Hypothalamus (tissue), 51 donors: ENCODE measurements around the gene TUT1.

ENCODE experiments used
- DNase-seq, 51 donors: peaks; one replicate each; lab custom pipeline; 2025; lab: John Stamatoyannopoulos, UW

The TUT1 gene

DNA sequence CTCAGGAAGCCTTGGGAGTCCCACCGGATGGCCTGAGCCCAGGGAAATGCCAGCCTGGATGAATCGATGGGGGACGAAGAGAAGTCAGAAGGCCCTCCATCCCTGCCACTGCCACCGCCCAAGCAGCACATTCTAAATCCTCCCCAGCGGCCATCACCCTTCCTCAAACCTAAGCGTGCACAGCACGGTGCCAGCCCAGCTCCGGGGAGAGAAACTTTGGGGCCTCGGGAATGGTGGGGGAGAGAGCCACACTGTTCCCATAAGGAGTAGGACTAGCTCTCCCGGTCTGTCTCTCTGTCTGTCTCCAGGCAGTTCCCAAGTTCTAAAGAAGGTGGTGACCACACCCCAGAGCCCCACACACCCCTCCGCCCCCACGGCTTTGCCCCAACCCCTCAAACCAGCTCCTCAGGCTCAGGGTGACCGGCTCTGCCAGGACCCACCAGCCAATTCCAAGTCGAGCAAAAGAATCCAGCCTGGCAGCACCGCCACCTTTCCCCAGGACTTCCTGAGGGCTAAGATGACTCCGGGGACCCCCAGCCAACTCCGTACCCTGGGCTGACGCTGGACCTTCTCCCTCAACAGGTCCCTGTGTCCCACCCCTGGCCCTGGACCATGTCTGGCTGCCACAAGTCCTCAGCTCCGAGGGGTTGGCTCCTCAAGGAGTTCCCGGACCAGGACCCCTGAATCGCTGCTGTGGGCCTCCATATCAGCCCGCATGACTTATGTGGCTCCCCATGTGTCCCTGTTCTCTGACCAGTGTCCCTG, 47.5 kb downstream of the TUT1 start:
- no peak for DNase-seq

DNA sequence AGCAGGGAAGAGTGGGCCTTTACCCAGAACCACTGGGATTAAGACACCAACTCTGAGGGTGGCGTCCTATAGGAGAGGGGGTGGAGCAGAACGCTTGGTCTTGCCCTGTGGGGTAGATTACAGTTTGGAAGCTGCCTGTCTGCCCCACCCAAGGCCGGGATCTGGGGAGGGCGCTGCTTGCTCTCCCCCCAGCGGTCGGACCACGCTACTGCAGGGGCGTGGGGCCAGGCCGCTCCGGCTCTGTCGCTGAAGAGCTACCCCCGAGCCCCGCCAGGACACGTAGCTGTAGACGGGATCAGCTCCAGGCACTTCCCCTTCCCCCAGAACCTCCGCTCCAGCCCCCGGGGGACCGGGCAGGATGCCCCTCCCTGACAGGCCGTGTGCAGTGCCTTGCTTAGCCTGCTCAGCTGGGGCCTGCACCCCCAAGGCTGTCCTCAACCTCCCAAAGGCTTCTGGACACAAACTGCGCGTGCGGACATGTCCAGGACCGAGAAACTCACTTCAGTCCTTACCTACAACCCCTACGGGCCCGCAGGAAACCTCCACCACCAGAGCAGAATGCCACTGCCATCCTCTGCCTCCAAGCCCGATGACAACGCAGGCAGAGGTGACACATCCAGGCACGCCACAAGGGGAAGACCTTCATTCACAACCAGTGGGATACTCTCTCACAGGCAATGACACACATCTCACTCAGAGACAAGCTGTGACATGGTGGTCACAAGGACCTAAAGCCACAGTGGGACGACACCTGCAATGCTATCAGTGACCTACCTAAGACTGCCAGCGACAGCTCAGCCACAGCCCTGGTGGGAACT, 48.4 kb downstream of the TUT1 start:
- peak in 42 of 51 donors; percentile 23 to 75 (median 56) for DNase-seq

DNA sequence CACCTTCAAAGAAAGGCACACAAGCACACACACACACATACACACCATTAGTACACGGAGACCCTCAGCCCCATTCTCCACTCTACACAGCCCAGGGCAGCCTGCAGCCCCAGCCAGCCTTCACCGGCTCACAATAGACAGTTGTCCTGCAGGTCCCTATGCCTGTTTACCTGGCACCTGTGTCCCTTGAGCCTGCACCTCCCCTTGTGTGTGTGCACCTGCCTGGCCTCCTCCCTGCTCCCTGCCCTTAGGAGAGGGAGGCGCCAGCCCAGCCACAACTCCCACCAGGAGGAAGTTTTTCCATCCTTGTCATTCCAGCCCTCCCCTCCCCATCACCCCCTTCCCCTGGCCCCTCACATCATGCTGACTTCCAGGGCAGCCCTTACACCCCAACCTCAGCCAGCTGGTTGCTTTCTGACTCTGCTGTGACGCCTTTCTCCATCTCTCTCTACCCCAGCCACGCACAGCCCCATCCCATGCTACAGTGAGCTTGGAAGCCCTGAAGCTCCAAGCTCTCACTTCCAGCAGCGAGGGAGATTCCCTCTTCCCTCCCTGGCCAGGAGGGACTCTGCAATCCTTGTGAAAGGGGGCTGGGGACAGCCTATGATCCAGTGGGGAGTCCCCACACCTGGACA, 49.1 kb downstream of the TUT1 start:
- DNase-seq = no peak

DNA sequence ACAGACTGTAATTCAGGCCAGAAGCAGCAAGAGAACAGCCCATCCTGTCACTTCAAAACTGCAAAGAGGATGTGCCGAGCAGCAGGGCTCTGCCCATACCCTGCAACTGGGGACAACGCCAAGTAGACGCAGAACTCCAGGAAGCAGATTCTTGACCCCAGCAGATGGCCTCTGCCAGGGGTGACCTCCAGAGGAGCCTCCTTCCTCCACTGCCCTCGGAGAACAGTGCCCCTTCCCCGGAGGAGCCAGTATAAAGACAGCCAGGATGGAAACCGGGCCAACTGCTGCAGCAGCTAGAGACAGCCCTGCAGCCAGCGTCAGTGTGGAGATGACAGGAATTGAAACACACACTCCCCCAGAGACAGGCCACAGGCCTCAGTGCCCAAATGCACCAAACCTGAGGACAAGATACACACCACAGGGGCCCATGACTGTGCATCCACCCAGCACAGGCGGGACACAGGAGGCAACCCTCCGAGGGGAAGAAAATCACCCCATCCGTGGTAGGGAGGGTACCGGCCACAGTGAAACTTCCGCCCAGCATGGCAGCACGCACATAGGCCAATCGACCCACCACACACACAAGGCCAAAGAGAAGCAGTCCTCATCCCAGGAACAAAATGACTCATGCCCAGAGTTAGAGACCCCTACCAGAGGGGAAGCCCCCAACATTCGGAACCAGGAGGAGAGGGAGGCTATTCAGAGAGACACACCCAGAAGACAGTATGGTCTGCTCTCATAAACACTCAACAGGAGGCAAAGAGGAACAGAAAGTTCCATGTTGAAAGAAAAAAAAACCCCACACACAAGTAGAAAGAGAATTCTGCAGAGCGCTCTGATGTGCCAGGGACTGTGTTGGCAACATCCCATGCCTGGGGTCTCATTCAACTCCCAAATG, 50.3 kb downstream of the TUT1 start:
- DNase-seq = peak in 13 of 51 donors; percentile 7 to 39 (median 22)

DNA sequence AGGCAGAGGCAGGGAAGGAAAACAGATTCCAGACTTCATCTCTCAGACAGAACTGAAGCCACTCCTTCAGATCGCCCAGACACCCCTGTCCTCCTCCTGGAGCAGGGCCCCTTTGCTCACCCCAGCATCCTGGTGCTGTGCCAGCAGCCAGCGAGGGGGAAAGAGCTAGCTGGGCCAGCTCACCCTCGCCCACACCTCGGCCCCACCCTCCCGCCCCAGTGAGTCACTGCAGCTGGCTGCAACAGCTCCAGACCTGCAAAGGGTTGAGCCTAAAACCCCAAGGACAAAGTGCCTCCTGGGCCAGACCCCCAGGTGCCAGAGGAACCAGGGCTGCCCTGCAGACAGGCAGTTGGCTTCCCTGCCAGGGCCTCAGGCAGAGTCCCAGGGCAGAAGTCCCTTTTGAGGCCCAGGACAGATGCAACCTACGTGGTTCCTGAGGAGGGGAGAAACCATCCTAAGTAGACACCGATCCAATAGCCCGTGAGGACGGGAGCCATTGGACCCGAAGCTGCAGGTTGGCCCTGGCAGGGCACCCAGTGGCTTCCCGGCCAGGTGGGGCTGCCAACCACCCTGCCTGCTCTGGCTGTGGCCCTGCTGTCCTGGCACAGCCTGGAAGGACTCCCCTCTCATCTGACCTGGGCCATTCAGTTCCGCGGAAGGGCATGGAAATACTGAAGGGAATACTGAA, 51.9 kb downstream of the TUT1 start:
- peak in 7 of 51 donors; percentile 15 to 51 (median 23) for DNase-seq

DNA sequence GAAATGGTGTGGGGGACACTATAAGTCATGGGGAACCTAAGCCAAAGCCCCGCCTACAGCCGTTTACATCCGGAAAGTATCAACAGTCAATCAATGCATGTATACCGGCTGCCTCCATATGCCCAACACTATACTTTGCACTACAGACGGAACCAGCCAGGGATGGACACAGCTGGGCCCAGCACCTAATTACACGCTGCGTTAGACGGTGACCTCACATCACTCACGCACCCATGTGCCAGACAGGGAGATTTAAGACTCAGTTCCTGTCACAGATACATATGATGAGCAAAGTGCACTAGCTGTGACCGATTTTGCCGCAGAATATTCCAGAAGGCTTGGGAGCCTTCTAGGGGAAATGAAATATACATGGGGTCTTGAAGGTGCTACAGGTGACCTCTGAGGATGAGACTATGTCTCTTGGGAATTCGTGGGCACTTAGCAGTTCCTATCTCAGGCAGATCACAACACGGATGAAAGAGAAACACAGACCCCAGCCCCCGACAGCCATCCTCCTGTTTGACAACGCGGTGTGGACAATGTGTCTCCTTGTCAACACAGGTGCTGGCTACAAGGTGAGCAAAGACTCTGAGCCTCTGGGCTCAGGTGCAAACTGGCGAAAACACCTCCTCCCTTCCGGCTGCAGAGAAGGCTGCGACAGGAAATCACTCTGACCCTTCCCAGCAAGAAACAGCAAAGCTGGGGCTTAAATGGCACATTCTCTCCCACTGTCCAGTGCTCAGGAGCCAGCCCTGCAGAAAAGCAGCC, 52.7 kb downstream of the TUT1 start:
- DNase-seq = no peak

DNA sequence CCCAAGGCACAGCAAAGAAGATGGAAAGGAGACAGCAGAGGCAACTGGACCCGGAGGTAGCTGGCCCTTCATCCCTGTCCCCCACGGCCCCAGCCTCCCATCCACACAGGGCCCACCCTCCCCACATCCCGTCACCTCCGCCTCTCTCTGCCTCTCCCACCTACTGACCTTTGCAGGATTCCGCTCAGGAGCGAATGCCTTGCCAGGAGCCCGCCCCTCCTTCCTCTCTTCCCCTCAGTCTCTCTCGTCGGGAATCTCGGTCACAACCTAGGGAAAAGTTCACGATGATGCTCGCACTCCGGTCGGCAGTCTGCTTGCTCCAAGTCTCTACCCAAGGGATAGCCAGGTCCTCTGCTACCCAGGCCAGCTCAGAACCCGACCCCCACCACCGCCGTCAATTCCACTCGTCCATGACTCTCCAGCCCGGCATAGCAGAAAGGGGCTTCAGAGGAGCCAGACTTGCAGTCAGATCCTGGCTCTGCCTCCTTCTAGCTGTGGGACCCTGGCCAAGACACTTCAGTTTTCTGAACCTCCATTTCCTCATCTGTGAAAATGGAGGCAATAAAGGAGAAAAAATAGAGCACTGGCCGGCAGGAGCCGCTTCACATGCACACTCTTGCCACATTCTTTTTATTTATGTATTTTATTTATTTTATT, 54.9 kb downstream of the TUT1 start:
- DNase-seq = no peak

DNA sequence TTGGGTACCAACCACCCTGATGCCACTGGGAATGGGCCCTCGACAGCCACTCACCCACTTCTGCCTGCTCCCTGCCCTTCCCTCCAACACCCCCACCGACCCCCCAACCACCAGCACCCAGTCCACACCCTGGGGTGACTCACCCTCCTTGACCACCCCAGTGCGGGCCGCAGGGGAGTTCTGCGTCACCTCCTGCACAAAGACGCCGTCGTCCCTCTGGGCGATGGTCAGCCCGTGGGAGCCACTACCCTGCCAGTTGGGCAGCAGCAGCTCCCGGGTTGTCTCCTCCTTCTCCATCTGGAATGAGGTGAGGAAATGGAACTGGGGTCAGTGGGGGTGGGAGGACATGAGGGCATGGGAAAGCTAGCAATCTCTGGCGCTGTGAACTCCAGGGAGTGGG, 55.5 kb downstream of the TUT1 start:
- DNase-seq = no peak

DNA sequence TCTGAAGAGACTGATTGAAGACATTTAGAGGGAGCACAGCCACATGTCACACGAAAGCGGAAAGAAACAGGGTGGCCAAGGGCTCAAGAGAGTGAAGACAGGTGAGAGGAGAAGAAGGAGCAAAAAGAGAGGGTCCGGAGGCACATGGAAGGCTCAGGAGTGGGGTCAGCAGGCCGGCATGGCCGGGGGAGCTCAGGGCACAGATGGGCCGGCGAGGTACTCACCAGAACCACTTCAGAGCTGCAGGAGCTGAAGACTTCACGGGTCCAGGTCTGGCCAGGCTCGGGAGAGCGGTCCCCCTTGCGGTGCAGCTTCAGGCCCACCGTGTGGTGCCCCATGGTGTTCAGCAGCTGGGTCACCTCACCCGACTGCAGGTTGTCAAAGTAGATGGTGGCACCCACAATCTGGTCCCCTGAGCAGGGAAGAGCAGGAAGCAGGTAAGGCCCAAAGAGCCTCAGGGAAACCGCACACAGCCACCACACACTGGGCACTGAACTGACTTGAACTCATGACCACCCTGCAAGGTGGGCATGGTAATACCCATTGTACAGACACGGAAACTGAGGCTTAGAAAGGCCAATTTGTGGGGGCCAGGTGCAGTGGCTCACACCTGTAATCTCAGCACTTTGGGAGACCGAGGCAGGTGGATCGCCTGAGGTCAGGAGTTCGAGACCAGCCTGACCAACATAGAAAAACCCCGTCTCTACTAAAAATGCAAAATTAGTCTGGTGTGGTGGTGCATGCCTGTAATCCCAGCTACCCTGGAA, 56.4 kb downstream of the TUT1 start:
- DNase-seq = no peak

DNA sequence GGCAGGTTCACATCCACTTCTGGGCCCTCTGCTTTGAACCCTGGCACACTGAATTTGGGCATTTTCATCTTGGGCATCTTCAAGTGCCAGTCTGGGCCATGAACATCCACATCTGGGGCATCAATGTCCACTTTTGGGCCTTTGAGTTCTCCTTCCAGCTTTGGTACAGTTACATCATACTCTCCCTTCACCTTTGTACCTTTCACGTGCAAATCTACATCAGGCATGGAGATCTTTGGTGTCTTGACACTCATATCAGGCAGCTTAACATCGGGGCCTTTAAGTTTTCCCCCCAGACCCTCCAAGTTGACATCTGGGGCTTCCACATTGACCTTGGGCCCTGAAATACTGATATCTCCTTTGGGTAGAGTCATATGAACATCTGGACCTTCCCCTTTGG, 59.2 kb downstream of the TUT1 start:
- DNase-seq = no peak
